H1 (cell line): Measurements from ENCODE around the gene DNASE1L1.

Source experiments
- BCL11A ChIP-seq, 2 experiments: IDR thresholded peaks; one replicate each; pipeline ENCODE4 v1.6.1; 2011; ENCODE audit warnings: low read depth in 2 of 2, low read length in 2 of 2, mild to moderate bottlenecking in 2 of 2
- BRCA1 ChIP-seq: IDR thresholded peaks from 2 replicates; pipeline ENCODE4 v1.6.1; 2012; ENCODE audit warnings: low read depth, low read length, improper control_type of control experiment
- CEBPB ChIP-seq: IDR thresholded peaks from 2 replicates; pipeline ENCODE4 v1.6.1; 2012; ENCODE audit warnings: low read depth, low read length
- EP300 ChIP-seq, 2 experiments: IDR thresholded peaks; 1 replicate in 1 of 2; 2 replicates in 1 of 2; pipeline ENCODE4 v1.6.1; 2011 to 2012; ENCODE audit warnings: low read depth in 2 of 2, low read length in 2 of 2, mild to moderate bottlenecking in 2 of 2, borderline replicate concordance in 1 of 2, inconsistent platforms in 1 of 2, moderate library complexity in 1 of 2
- FOSL1 ChIP-seq: IDR thresholded peaks from 2 replicates; pipeline ENCODE4 v1.6.1; 2011; ENCODE audit warnings: mild to moderate bottlenecking, low read depth, low read length, moderate library complexity; ENCODE audit not compliant: insufficient read depth
- JUND ChIP-seq: IDR thresholded peaks from 2 replicates; pipeline ENCODE4 v1.6.1; 2011; ENCODE audit warnings: mild to moderate bottlenecking, improper control_type of control experiment, low read length
- POLR2A ChIP-seq, 2 experiments: IDR thresholded peaks; 1 replicate in 1 of 2; 2 replicates in 1 of 2; pipeline ENCODE4 v1.6.1; 2011; ENCODE audit warnings: low read depth in 2 of 2, low read length in 2 of 2, mild to moderate bottlenecking in 2 of 2; ENCODE audit errors: control extremely low read depth in 1 of 2
- POLR2AphosphoS5 ChIP-seq: IDR thresholded peaks from 2 replicates; pipeline ENCODE4 v1.6.1; 2011; ENCODE audit warnings: low read depth, low read length
- RXRA ChIP-seq: IDR thresholded peaks from 2 replicates; pipeline ENCODE4 v1.6.1; 2011; ENCODE audit warnings: low read depth, mild to moderate bottlenecking, low read length, moderate library complexity; ENCODE audit not compliant: insufficient read depth
- TAF1 ChIP-seq: IDR thresholded peaks from 2 replicates; pipeline ENCODE4 v1.6.1; 2011; ENCODE audit warnings: mild to moderate bottlenecking, low read depth, low read length
- TAF7 ChIP-seq: optimal IDR thresholded peaks from 2 replicates; pipeline ENCODE3; 2011; ENCODE audit warnings: low read depth, mild to moderate bottlenecking, inconsistent platforms, low read length, moderate library complexity, borderline replicate concordance
- YY1 ChIP-seq: IDR thresholded peaks from 2 replicates; pipeline ENCODE4 v1.6.1; 2011; ENCODE audit warnings: low read depth, mild to moderate bottlenecking, low read length
- TF ChIP-seq, protein P1 (sequence below), 3 experiments: IDR thresholded peaks; 1 replicate in 2 of 3; 2 replicates in 1 of 3; pipeline versions ENCODE4 v1.5.1 to v1.6.1; 2011; ENCODE audit warnings: low read length in 3 of 3, mild to moderate bottlenecking in 3 of 3, inconsistent platforms in 2 of 3, low read depth in 1 of 3, moderate library complexity in 1 of 3; ENCODE audit not compliant: insufficient read depth in 1 of 3; ENCODE audit errors: control extremely low read depth in 1 of 3
- TF ChIP-seq, protein P2 (sequence below): IDR thresholded peaks from 2 replicates; pipeline ENCODE4 v1.6.1; 2012; ENCODE audit warnings: inconsistent platforms

GRCh38 chrX:154353172-154353843 is 55.7 kb downstream of the DNASE1L1 start:
- TF ChIP-seq EP300 (IDR thresholded peaks at IDR 0.05; ENCODE audit: borderline replicate concordance in 1 of 2, low read depth in 2 of 2, low read length in 2 of 2) (no peak), BRCA1 (no peak), JUND (no peak), RXRA (no peak), POLR2A (IDR thresholded peaks at IDR 0.05; ENCODE audit: control extremely low read depth in 1 of 2, low read depth in 2 of 2, low read length in 2 of 2) (peak in 1 of 2 experiments; percentile 32; a peak in 1 of 3 replicates), FOSL1 (no peak), TAF7 (no peak), CEBPB (no peak), YY1 (no peak), POLR2AphosphoS5 (no peak; the same call in none of the 2 replicates), BCL11A (IDR thresholded peaks at IDR 0.05; ENCODE audit: low read depth in 2 of 2, low read length in 2 of 2) (no peak), TAF1 (no peak)
- TF ChIP-seq, protein P1, sequence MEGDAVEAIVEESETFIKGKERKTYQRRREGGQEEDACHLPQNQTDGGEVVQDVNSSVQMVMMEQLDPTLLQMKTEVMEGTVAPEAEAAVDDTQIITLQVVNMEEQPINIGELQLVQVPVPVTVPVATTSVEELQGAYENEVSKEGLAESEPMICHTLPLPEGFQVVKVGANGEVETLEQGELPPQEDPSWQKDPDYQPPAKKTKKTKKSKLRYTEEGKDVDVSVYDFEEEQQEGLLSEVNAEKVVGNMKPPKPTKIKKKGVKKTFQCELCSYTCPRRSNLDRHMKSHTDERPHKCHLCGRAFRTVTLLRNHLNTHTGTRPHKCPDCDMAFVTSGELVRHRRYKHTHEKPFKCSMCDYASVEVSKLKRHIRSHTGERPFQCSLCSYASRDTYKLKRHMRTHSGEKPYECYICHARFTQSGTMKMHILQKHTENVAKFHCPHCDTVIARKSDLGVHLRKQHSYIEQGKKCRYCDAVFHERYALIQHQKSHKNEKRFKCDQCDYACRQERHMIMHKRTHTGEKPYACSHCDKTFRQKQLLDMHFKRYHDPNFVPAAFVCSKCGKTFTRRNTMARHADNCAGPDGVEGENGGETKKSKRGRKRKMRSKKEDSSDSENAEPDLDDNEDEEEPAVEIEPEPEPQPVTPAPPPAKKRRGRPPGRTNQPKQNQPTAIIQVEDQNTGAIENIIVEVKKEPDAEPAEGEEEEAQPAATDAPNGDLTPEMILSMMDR (IDR thresholded peaks at IDR 0.05; ENCODE audit: control extremely low read depth in 1 of 3, insufficient read depth in 1 of 3, low read depth in 1 of 3, low read length in 3 of 3), result no peak
- TF ChIP-seq, protein P2, sequence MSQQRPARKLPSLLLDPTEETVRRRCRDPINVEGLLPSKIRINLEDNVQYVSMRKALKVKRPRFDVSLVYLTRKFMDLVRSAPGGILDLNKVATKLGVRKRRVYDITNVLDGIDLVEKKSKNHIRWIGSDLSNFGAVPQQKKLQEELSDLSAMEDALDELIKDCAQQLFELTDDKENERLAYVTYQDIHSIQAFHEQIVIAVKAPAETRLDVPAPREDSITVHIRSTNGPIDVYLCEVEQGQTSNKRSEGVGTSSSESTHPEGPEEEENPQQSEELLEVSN, result no peak
